ENCODE data around the gene ATP5F1C. TPM values are rescaled to one million over a fixed set of nuclear protein-coding genes. Genes with fewer than 3 reads are reported as not detected.

The ATP5F1C gene
- 193 and 309 TPM in 2 replicates for total RNA-seq

GRCh38 chr10:7787857-7788638 lies at the start of gene ATP5F1C, which contains the start of gene KIN:
Gene ATP5F1C (plus strand): TSS chr10:7788177. CDS start chr10:7788208, 31 bp downstream.
Gene KIN (minus strand): TSS chr10:7787993. CDS start chr10:7787933, 60 bp downstream.

GRCh38 chr10:7818295-7819120 lies 30.5 kb downstream of the ATP5F1C start, which contains the start of gene TAF3:
Gene TAF3 (plus strand): TSS chr10:7818505. CDS start chr10:7818710, 205 bp downstream.

Other genes starting within 250 kb of the ATP5F1C start
- under 0.01 and 2.8 TPM in 2 replicates for gene ITIH5, start 121.2 kb upstream of the ATP5F1C start, total RNA-seq
- not detected in 2 replicates for gene ITIH2, start 84.9 kb upstream of the ATP5F1C start, total RNA-seq
- 5.5 and 6.7 TPM in 2 replicates for gene KIN, start 184 bp upstream of the ATP5F1C start, total RNA-seq
- 2.3 and 2.5 TPM in 2 replicates for gene TAF3, start 30.3 kb downstream of the ATP5F1C start, total RNA-seq

Data from smooth muscle cell of trachea (primary cell).